ENCODE data around the gene CCDC57.

The CCDC57 gene

GRCh38 chr17:82149401-82150099 lies 63.1 kb downstream of the CCDC57 start:
- H3F3A ChIP-seq (ENCODE audit: control insufficient read depth, insufficient read depth): 0 out of 2 replicates have a peak, but pooled peaks cover 6% of the 10 kb centered on the region
- no peak overlapping the region for H3K4me3 ChIP-seq (ENCODE audit: low read length)
- no peaks in the 10 kb centered on the region for H3K36me3 ChIP-seq (ENCODE audit: control insufficient read depth, low read length)
- H3K9me3 ChIP-seq (ENCODE audit: control insufficient read depth, insufficient read depth, low read length): peaks cover 19% of the 10 kb centered on the region; the same call in 1 of the 2 replicates
- no peak for TF ChIP-seq EZH2phosphoT487 (IDR thresholded peaks at IDR 0.05; ENCODE audit: borderline replicate concordance, low read length)
- no peak for TF ChIP-seq CTCF (IDR thresholded peaks at IDR 0.05; ENCODE audit: low read depth, low read length, poor library complexity, severe bottlenecking)
- no peaks in the 10 kb centered on the region for H4K20me1 ChIP-seq (ENCODE audit: control insufficient read depth, insufficient read depth, low read depth, low read length)
- no peaks in the 10 kb centered on the region for H3K27me3 ChIP-seq (ENCODE audit: control insufficient read depth, low read length)
- H3K79me2 ChIP-seq (ENCODE audit: control insufficient read depth, low read length): no peaks in the 10 kb centered on the region
- H3K9me2 ChIP-seq (replicated peaks; ENCODE audit: control insufficient read depth, low read length): no peaks in the 10 kb centered on the region
- no peak overlapping the region for H3K27ac ChIP-seq (ENCODE audit: low read depth, low read length)
- H3K4me1 ChIP-seq (ENCODE audit: control insufficient read depth, low read length): no peaks in the 10 kb centered on the region
- no peak overlapping the region for H3K4me2 ChIP-seq (ENCODE audit: low read length)

- no peaks in the 10 kb centered on the region for H3K4me1 ChIP-seq (ENCODE audit: control insufficient read depth, low read length)
- H3K9me2 ChIP-seq (replicated peaks; ENCODE audit: control insufficient read depth, low read length): no peaks in the 10 kb centered on the region
- no peaks in the 10 kb centered on the region for H4K20me1 ChIP-seq (ENCODE audit: control insufficient read depth, insufficient read depth, low read depth, low read length)
- TF ChIP-seq CTCF (IDR thresholded peaks at IDR 0.05; ENCODE audit: low read depth, low read length, poor library complexity, severe bottlenecking): no peak
- no peak for TF ChIP-seq EZH2phosphoT487 (IDR thresholded peaks at IDR 0.05; ENCODE audit: borderline replicate concordance, low read length)
- H3K27ac ChIP-seq (ENCODE audit: low read depth, low read length): no peak overlapping the region
- H3K79me2 ChIP-seq (ENCODE audit: control insufficient read depth, low read length): no peaks in the 10 kb centered on the region
- no peak overlapping the region for H3K4me3 ChIP-seq (ENCODE audit: low read length)
- 0 out of 2 replicates have a peak, but pooled peaks cover 6% of the 10 kb centered on the region for H3F3A ChIP-seq (ENCODE audit: control insufficient read depth, insufficient read depth)
- H3K4me2 ChIP-seq (ENCODE audit: low read length): no peak overlapping the region
- no peaks in the 10 kb centered on the region for H3K36me3 ChIP-seq (ENCODE audit: control insufficient read depth, low read length)
- peaks cover 19% of the 10 kb centered on the region; the same call in 1 of the 2 replicates for H3K9me3 ChIP-seq (ENCODE audit: control insufficient read depth, insufficient read depth, low read length)
- H3K27me3 ChIP-seq (ENCODE audit: control insufficient read depth, low read length): no peaks in the 10 kb centered on the region
These were observed 63.6 kb downstream of the CCDC57 start for GRCh38 chr17:82148997-82149396.

GRCh38 chr17:82148011-82148410 lies 64.6 kb downstream of the CCDC57 start:
- TF ChIP-seq EZH2phosphoT487 (IDR thresholded peaks at IDR 0.05; ENCODE audit: borderline replicate concordance, low read length) (no peak), CTCF (IDR thresholded peaks at IDR 0.05; ENCODE audit: low read depth, low read length, poor library complexity, severe bottlenecking) (no peak)
- Histone ChIP-seq H3K27ac (ENCODE audit: low read depth, low read length) (no peak overlapping the region), H3K9me3 (ENCODE audit: control insufficient read depth, insufficient read depth, low read length) (peaks cover 19% of the 10 kb centered on the region; the same call in 1 of the 2 replicates), H3K4me1 (ENCODE audit: control insufficient read depth, low read length) (no peaks in the 10 kb centered on the region), H3K36me3 (ENCODE audit: control insufficient read depth, low read length) (no peaks in the 10 kb centered on the region), H3K4me2 (ENCODE audit: low read length) (no peak overlapping the region), H3K4me3 (ENCODE audit: low read length) (no peak overlapping the region), H4K20me1 (ENCODE audit: control insufficient read depth, insufficient read depth, low read depth, low read length) (no peaks in the 10 kb centered on the region), H3K27me3 (ENCODE audit: control insufficient read depth, low read length) (no peaks in the 10 kb centered on the region), H3K9me2 (replicated peaks; ENCODE audit: control insufficient read depth, low read length) (no peaks in the 10 kb centered on the region), H3F3A (ENCODE audit: control insufficient read depth, insufficient read depth) (0 out of 2 replicates have a peak, but pooled peaks cover 6% of the 10 kb centered on the region), H3K79me2 (ENCODE audit: control insufficient read depth, low read length) (no peaks in the 10 kb centered on the region)
